Loucy (cell line): ENCODE results near the gene MYO1F.

ENCODE experiments used
- H2AFZ ChIP-seq: fragments of 200-600 bp; sonication (generic); 2 replicates; pipeline ENCODE4 v1.6.0; 2016; ENCODE audit warnings: antibody characterized with exemption, mild to moderate bottlenecking, low read length, moderate library complexity
- H3F3A ChIP-seq: fragments of 200-600 bp; 2 replicates; pipeline ENCODE4 v1.6.0; 2016; ENCODE audit warnings: antibody characterized with exemption, low read depth, mild to moderate bottlenecking
- H3K27me3 ChIP-seq: fragments of 200-600 bp; sonication (generic); 2 replicates; pipeline ENCODE4 v1.6.1; 2014; ENCODE audit warnings: low read length, mild to moderate bottlenecking; ENCODE audit not compliant: insufficient read depth, poor library complexity, severe bottlenecking
- H3K36me3 ChIP-seq: fragments of 200-600 bp; sonication (generic); 2 replicates; pipeline ENCODE4 v1.6.1; 2016; ENCODE audit warnings: low read length; ENCODE audit not compliant: insufficient read depth
- H3K4me1 ChIP-seq: fragments of 200-600 bp; sonication (generic); 2 replicates; pipeline ENCODE4 v1.5.1; 2014; ENCODE audit warnings: low read length, mild to moderate bottlenecking; ENCODE audit not compliant: insufficient read depth, poor library complexity, severe bottlenecking
- H3K4me2 ChIP-seq: fragments of 200-600 bp; sonication (generic); 2 replicates; pipeline ENCODE4 v1.6.0; 2014; ENCODE audit warnings: antibody characterized with exemption, low read length, low read depth, mild to moderate bottlenecking; ENCODE audit not compliant: poor library complexity, severe bottlenecking
- H3K4me3 ChIP-seq: fragments of 200-600 bp; sonication (generic); 2 replicates; pipeline ENCODE4 v1.5.1; 2014; ENCODE audit warnings: low read length, mild to moderate bottlenecking, mixed read lengths; ENCODE audit not compliant: poor library complexity, severe bottlenecking
- H3K79me2 ChIP-seq: fragments of 200-600 bp; sonication (generic); 2 replicates; pipeline ENCODE4 v1.6.1; 2014; ENCODE audit warnings: low read length; ENCODE audit not compliant: insufficient read depth
- H3K9ac ChIP-seq: fragments of 200-600 bp; sonication (generic); 2 replicates; pipeline ENCODE4 v1.6.0; 2014; ENCODE audit warnings: mild to moderate bottlenecking, low read depth, low read length, moderate library complexity; ENCODE audit not compliant: poor library complexity, severe bottlenecking
- H3K9me2 ChIP-seq: fragments of 200-600 bp; sonication (generic); replicated peaks from 2 replicates; pipeline ENCODE4 v1.6.1; 2016; ENCODE audit warnings: low read depth, low read length, mixed read lengths
- H3K9me3 ChIP-seq: fragments of 200-600 bp; sonication (generic); 2 replicates; pipeline ENCODE4 v1.6.1; 2014; ENCODE audit warnings: mild to moderate bottlenecking, antibody characterized with exemption, low read length, low read depth; ENCODE audit not compliant: insufficient read depth
- H4K20me1 ChIP-seq: fragments of 200-600 bp; sonication (generic); 2 replicates; pipeline ENCODE4 v1.6.0; 2014; ENCODE audit warnings: antibody characterized with exemption, low read length, mild to moderate bottlenecking; ENCODE audit not compliant: insufficient read depth, poor library complexity, severe bottlenecking
- EZH2phosphoT487 ChIP-seq: fragments of 200-600 bp; IDR thresholded peaks from 2 replicates; pipeline ENCODE4 v1.6.1; 2018; ENCODE audit warnings: antibody characterized with exemption, mild to moderate bottlenecking, moderate library complexity, borderline replicate concordance
- TF ChIP-seq, protein P1 (sequence below): fragments of 200-600 bp; sonication (generic); conservative IDR thresholded peaks from 2 replicates; pipeline ENCODE4 v1.5.1; 2014; ENCODE audit warnings: mild to moderate bottlenecking, antibody characterized with exemption, low read length

The MYO1F gene

DNA sequence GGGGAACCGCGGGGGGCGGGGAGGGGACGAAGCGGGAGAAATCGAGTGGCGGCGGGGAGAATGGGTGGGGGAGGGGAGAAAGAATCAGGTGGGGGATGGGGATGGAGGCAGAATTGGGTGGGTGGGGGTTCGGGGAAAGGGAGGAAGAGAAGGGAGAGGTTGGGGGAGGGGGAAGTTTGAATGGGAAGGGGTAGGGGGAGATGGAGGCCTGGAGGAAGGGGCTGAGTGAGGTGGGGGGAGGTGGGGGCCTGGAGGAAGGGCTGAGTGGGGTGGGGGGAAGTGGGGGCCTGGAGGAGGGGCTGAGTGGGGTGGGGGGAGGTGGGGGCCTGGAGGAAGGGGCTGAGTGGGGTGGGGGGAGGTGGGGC lies 33.7 kb upstream of the MYO1F start:
- no peak overlapping the region; the same call in 1 of the 2 replicates for H2AFZ ChIP-seq
- peak overlapping the region; percentile 84 for H3K4me3 ChIP-seq
- peaks cover 28% of the 10 kb centered on the region for H3K4me1 ChIP-seq
- H3K27me3 ChIP-seq, result no peaks in the 10 kb centered on the region
- H3K9me3 ChIP-seq, result no peaks in the 10 kb centered on the region
- peaks cover 34% of the 10 kb centered on the region for H3K79me2 ChIP-seq
- peak overlapping the region; percentile 85 for H3K9ac ChIP-seq
- H3K4me2 ChIP-seq, result peak overlapping the region; percentile 84
- H4K20me1 ChIP-seq, result no peaks in the 10 kb centered on the region
- H3K9me2 ChIP-seq, result no peaks in the 10 kb centered on the region
- TF ChIP-seq EZH2phosphoT487, result no peak
- TF ChIP-seq, protein P1, sequence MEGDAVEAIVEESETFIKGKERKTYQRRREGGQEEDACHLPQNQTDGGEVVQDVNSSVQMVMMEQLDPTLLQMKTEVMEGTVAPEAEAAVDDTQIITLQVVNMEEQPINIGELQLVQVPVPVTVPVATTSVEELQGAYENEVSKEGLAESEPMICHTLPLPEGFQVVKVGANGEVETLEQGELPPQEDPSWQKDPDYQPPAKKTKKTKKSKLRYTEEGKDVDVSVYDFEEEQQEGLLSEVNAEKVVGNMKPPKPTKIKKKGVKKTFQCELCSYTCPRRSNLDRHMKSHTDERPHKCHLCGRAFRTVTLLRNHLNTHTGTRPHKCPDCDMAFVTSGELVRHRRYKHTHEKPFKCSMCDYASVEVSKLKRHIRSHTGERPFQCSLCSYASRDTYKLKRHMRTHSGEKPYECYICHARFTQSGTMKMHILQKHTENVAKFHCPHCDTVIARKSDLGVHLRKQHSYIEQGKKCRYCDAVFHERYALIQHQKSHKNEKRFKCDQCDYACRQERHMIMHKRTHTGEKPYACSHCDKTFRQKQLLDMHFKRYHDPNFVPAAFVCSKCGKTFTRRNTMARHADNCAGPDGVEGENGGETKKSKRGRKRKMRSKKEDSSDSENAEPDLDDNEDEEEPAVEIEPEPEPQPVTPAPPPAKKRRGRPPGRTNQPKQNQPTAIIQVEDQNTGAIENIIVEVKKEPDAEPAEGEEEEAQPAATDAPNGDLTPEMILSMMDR, result no peak
- H3K36me3 ChIP-seq, result no peaks in the 10 kb centered on the region
- 0 out of 2 replicates have a peak, but pooled peaks cover 2% of the 10 kb centered on the region for H3F3A ChIP-seq

DNA sequence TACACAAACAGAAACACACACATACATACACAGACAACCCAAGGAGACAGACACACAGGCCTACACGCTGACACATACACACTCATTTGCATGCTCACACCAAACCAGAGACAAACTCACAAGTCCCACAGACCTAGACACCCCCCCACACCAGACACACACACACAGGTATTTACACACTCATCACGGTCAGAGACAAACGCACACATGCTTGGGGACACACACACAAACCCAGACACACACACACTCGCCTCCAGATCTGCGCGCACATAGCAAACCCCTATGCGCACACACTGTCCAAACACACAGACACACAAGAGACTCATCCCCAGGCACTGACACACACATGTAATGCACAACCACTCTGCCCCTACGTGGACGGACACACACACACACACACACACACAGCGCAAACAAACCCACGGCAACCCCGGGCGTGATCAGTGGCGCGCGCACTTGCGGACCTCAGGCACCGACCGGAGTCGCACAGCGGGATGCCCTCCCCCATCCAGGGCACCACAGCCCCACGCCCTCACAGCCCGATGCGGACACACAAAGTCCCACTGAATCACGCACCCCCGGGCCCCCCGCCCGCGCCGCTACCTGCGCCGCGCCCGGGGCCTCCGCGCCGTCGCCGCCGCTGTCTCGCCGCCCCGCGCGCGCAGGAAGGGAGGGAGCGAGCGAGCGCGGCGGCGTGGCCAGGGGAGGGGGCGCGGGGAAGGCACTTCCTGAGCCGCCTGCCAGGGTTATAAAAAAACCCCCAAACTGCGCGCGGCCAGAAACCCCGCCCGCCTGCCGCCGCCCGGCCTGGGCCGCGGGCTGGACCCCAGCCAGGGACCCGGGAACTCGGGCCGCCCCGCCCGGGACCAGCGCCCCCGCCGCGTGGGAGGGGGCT lies 33.0 kb upstream of the MYO1F start, which contains the start of gene ADAMTS10:
Gene ADAMTS10 (minus strand): TSS at position 675 of the 895 bp plus-strand sequence. CDS start 5,005 bp downstream, outside the sequence.
- Histone ChIP-seq H3K4me1 (peaks cover 28% of the 10 kb centered on the region), H3K79me2 (peaks cover 39% of the 10 kb centered on the region), H3K27me3 (no peaks in the 10 kb centered on the region), H3K9me3 (no peaks in the 10 kb centered on the region), H3K4me2 (peak within 1 kb of the TSS; percentile 84), H2AFZ (peak within 1 kb of the TSS; percentile 91), H3K36me3 (no peaks in the 10 kb centered on the region), H3K4me3 (peak within 1 kb of the TSS; percentile 84), H3F3A (0 out of 2 replicates have a peak, but pooled peaks cover 2% of the 10 kb centered on the region), H3K9me2 (no peaks in the 10 kb centered on the region), H3K9ac (peak within 1 kb of the TSS; percentile 85), H4K20me1 (no peaks in the 10 kb centered on the region)
- TF ChIP-seq, protein P1, result no peak
- TF ChIP-seq EZH2phosphoT487, result no peak

DNA sequence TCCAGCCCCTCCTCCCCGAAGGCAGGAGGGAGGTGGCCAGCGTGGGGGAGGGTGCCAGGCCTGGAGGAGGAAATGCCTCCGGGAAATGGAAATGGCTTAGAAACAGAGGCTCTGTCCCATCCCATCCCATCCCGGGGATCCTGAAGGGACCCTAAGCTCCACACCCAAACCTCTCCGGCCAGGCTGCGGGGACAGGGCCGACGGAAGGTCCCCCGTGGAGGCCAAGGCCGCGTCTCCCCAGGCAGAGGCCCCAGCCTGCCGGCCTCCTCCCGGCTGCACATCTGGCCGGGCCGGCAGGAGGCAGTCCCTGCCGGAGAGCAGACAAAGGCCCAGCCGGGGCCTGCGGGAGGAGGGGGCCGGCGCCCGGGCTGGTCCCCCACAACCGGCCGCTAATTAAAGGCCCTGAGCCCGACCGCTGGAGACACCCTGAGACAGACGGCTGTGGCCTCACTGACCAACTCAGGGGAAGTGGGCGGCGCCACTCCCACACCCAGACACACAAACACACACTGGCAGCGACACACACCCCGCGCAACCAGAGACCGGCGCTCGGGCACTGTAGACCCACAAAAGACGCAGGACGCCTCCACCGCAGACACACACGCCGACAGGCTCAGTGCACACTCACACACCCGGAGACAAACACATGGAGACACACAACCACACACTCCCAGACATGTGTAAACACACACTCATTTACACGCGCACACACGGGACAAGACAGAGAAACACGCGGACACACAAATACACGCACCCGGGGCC lies 32.2 kb upstream of the MYO1F start:
- H3K9me2 ChIP-seq, result no peaks in the 10 kb centered on the region
- H3K79me2 ChIP-seq, result peaks cover 40% of the 10 kb centered on the region
- no peaks in the 10 kb centered on the region for H3K9me3 ChIP-seq
- no peak for TF ChIP-seq EZH2phosphoT487
- TF ChIP-seq, protein P1, result no peak
- no peak overlapping the region; the same call in 1 of the 2 replicates for H2AFZ ChIP-seq
- H4K20me1 ChIP-seq, result no peaks in the 10 kb centered on the region
- H3K4me3 ChIP-seq, result peak overlapping the region; percentile 84
- no peaks in the 10 kb centered on the region for H3K27me3 ChIP-seq
- peak overlapping the region; percentile 85 for H3K9ac ChIP-seq
- no peaks in the 10 kb centered on the region for H3F3A ChIP-seq
- H3K4me1 ChIP-seq, result peaks cover 28% of the 10 kb centered on the region
- H3K4me2 ChIP-seq, result peak overlapping the region; percentile 84
- no peaks in the 10 kb centered on the region for H3K36me3 ChIP-seq
